K562 (cell line): ENCODE results near the gene CACNA1E. TPM values are rescaled to one million over a fixed set of nuclear protein-coding genes. Genes with fewer than 3 reads are reported as not detected.

ENCODE experiments used
- ATAC-seq: fragments of 200-7000 bp; cut with Tn5 transposase; 3 replicates; pipeline ENCODE4 v1.9.1; 2020; ENCODE audit warnings: moderate library complexity
- BruUV-seq: library from RNA; stranded (reverse); fragments of 400-500 nt; replicated peaks from 2 replicates; lab custom pipeline; 2021; lab: Mats Ljungman, UMichigan
- CTCF ChIA-PET: fragments of 300-600 bp; formaldehyde crosslinking; extraction: SDS; loops from one replicate; lab custom pipeline; 2021; ENCODE audit warnings: low intra/inter-chr PET ratio; lab: Yijun Ruan, JAX
- POLR2A ChIA-PET: fragments of 300-600, 350-650 bp; sonication (Branson Sonifier 250); formaldehyde crosslinking; extraction: SDS; loops from one replicate; lab custom pipeline; 2021; ENCODE audit warnings: antibody characterized with exemption, inconsistent platforms; lab: Yijun Ruan, JAX
- DNase-seq, 4 experiments: peaks; one replicate each; pipeline versions ENCODE4 v3.0.0 to v3.0.0-alpha.2; 2011 to 2018; ENCODE audit warnings: low spot score in 3 of 4, mixed read lengths in 3 of 4; ENCODE audit errors: extremely low read depth in 1 of 4
- FAIRE-seq: peaks from 2 replicates; lab custom pipeline; 2011; peaks lifted over from hg19 to GRCh38; lab: Jason Lieb, UNC
- H2AFZ ChIP-seq: 2 replicates; pipeline ENCODE4 v1.6.0; 2011; ENCODE audit warnings: low read depth, low read length, control low read depth, inconsistent platforms
- H3K27ac ChIP-seq: fragments of 200-600 bp; 3 replicates; pipeline ENCODE4 v1.8.0; 2011; ENCODE audit warnings: low read depth, mild to moderate bottlenecking, control low read depth, inconsistent platforms, low read length, moderate library complexity, mixed read lengths; ENCODE audit errors: extremely low read depth
- H3K27me3 ChIP-seq, 2 experiments: fragments of 300-600 bp in 1 of 2; 2 replicates in 1 of 2; 3 replicates in 1 of 2; pipeline versions ENCODE4 v1.6.0 to v1.8.0; 2011; ENCODE audit warnings: inconsistent platforms in 2 of 2, low read length in 2 of 2, mild to moderate bottlenecking in 1 of 2, mixed read lengths in 1 of 2, moderate library complexity in 1 of 2; ENCODE audit not compliant: control insufficient read depth in 2 of 2, insufficient read depth in 2 of 2
- H3K36me3 ChIP-seq: fragments of 300-600 bp; 3 replicates; pipeline ENCODE4 v1.8.0; 2011; ENCODE audit warnings: mild to moderate bottlenecking, low read length, inconsistent platforms; ENCODE audit not compliant: control insufficient read depth, insufficient read depth
- H3K4me1 ChIP-seq, 2 experiments: fragments of 200-600 bp in 1 of 2; replicated peaks in 1 of 2; 2 replicates in 1 of 2; 3 replicates in 1 of 2; pipeline versions ENCODE4 v1.5.1 to v1.8.0; 2011; ENCODE audit warnings: inconsistent platforms in 2 of 2, low read length in 2 of 2, mild to moderate bottlenecking in 1 of 2, mixed read lengths in 1 of 2, moderate library complexity in 1 of 2; ENCODE audit not compliant: control insufficient read depth in 2 of 2, insufficient read depth in 2 of 2
- H3K4me2 ChIP-seq: 2 replicates; pipeline ENCODE4 v1.6.1; 2011; ENCODE audit warnings: low read length, control low read depth, inconsistent platforms, mixed read lengths; ENCODE audit not compliant: insufficient read depth
- H3K4me3 ChIP-seq: fragments of 200-600 bp; sonication (generic), shearing (Covaris generic); 2 replicates; pipeline ENCODE4 v1.5.1; 2016; ENCODE audit warnings: control low read depth, inconsistent platforms
- H3K79me2 ChIP-seq: fragments of 200-600 bp; 3 replicates; pipeline ENCODE4 v1.8.0; 2011; ENCODE audit warnings: low read length, inconsistent platforms; ENCODE audit not compliant: control insufficient read depth, insufficient read depth
- H3K9ac ChIP-seq, 2 experiments: 2 replicates each; pipeline versions ENCODE4 v1.6.0 to v1.6.1; 2011; ENCODE audit warnings: low read depth in 2 of 2, low read length in 2 of 2, control low read depth in 1 of 2, inconsistent platforms in 1 of 2, mild to moderate bottlenecking in 1 of 2, mixed read lengths in 1 of 2; ENCODE audit not compliant: insufficient read depth in 1 of 2
- H3K9me1 ChIP-seq: one replicate; pipeline ENCODE4 v1.6.0; 2011; ENCODE audit warnings: inconsistent platforms, mild to moderate bottlenecking, low read length, moderate library complexity; ENCODE audit not compliant: control insufficient read depth, insufficient read depth
- H3K9me3 ChIP-seq: replicated peaks from 2 replicates; pipeline ENCODE4 v1.5.1; 2011; ENCODE audit warnings: low read depth, low read length, inconsistent platforms; ENCODE audit not compliant: control insufficient read depth, insufficient read depth
- H4K20me1 ChIP-seq: replicated peaks from 2 replicates; pipeline ENCODE4 v1.6.1; 2011; ENCODE audit warnings: low read length, inconsistent platforms, mixed read lengths; ENCODE audit not compliant: control insufficient read depth, insufficient read depth
- ADNP ChIP-seq: fragments of 200-800 bp; sonication (Bioruptor generic); IDR thresholded peaks from 2 replicates; pipeline ENCODE4 v1.6.1; 2016; ENCODE audit warnings: missing genetic modification characterization, missing compliant biosample characterization
- CBX3 ChIP-seq, 2 experiments: IDR thresholded peaks; 1 replicate in 1 of 2; 2 replicates in 1 of 2; pipeline ENCODE4 v1.6.1; 2012; ENCODE audit warnings: inconsistent platforms in 2 of 2, low read length in 2 of 2, borderline replicate concordance in 1 of 2, control low read depth in 1 of 2
- FOSL1 ChIP-seq: fragments of 200-800 bp; sonication (Bioruptor generic); conservative IDR thresholded peaks from 2 replicates; pipeline ENCODE4 v1.6.1; 2016; ENCODE audit warnings: missing genetic modification characterization, missing compliant biosample characterization
- GABPB2 ChIP-seq: fragments of 250-450 bp; sonication (Bioruptor Pico); conservative IDR thresholded peaks from 2 replicates; pipeline ENCODE4 v1.5.1; 2021; ENCODE audit warnings: mild to moderate bottlenecking
- PHF21A ChIP-seq: fragments of 450-650 bp; IDR thresholded peaks from 2 replicates; pipeline ENCODE4 v1.6.1; 2017; ENCODE audit warnings: low read depth, borderline replicate concordance
- PTRF ChIP-seq: fragments of 450-650 bp; IDR thresholded peaks from 2 replicates; pipeline ENCODE4 v1.6.1; 2016; ENCODE audit warnings: mild to moderate bottlenecking, missing genetic modification characterization, missing compliant biosample characterization
- SAP30 ChIP-seq: fragments of 200-600 bp; sonication (generic); IDR thresholded peaks from 2 replicates; pipeline ENCODE4 v1.6.1; 2012; ENCODE audit warnings: borderline replicate concordance, low read depth, mild to moderate bottlenecking, moderate library complexity, low read length, control low read depth, inconsistent platforms; ENCODE audit not compliant: insufficient read depth, poor library complexity, severe bottlenecking
- SUPT5H ChIP-seq: fragments of 450-650 bp; IDR thresholded peaks from 2 replicates; pipeline ENCODE4 v1.6.1; 2016
- ZBTB7A ChIP-seq: IDR thresholded peaks from 2 replicates; pipeline ENCODE4 v1.6.1; 2011; ENCODE audit warnings: low read depth, mild to moderate bottlenecking, low read length, moderate library complexity, borderline replicate concordance; ENCODE audit not compliant: control insufficient read depth
- ZFP1 ChIP-seq: fragments of 450-650 bp; formaldehyde crosslinking; IDR thresholded peaks from 2 replicates; pipeline ENCODE4 v1.4.0; 2020; ENCODE audit warnings: mild to moderate bottlenecking, mixed read lengths
- ZNF354B ChIP-seq: fragments of 250-450 bp; sonication (Bioruptor Pico); IDR thresholded peaks from 2 replicates; pipeline ENCODE4 v1.4.0; 2020
- ZNF584 ChIP-seq: fragments of 200-800 bp; sonication (Bioruptor generic); IDR thresholded peaks from 2 replicates; pipeline ENCODE4 v1.6.1; 2016; ENCODE audit warnings: low read depth, mild to moderate bottlenecking, missing genetic modification characterization, missing compliant biosample characterization
- WGBS: fragments of 100-300 bp; shearing (Covaris generic); methylation state at CpG from one replicate; pipeline ENCODE4 v1.1.6; 2016; ENCODE audit warnings: low coverage, mixed read lengths; ENCODE audit not compliant: insufficient coverage; ENCODE audit errors: missing lambda C conversion rate; 5-methylcytosine and 5-hydroxymethylcytosine counted together
- in situ Hi-C: fragments of 300-500 bp; cut with MboI; formaldehyde crosslinking; loops from 4 replicates; pipeline ENCODE4 v1.15.0; 2018; ENCODE audit warnings: inconsistent platforms, mixed read lengths
- intact Hi-C: fragments of 100-400 bp; cut with micrococcal nuclease; formaldehyde crosslinking; loops from 2 replicates; pipeline ENCODE4 v1.14.2; 2022
- polyA plus RNA-seq, 8 experiments: library from polyadenylated mRNA; depleted of rRNA in 4 of 8; stranded (reverse) in 5 of 8; unstranded in 3 of 8; fragments of >200 nt; fragmentation: Nextera tagmentation in 2 of 8; fragmentation: Illumina TruSeq in 1 of 8; extraction: Ambion mirVana in 2 of 8; extraction: Trizol in 1 of 8; gene quantifications; 2 replicates each; pipeline versions ENCODE4 v1.2.1 to v1.2.3, GENCODE V29; 2011 to 2014; ENCODE audit warnings: inconsistent platforms in 1 of 8, missing spikeins in 1 of 8
- total RNA-seq, 7 experiments: library from RNA; depleted of rRNA in 6 of 7; stranded (reverse); fragments of >200 nt in 6 of 7; fragmentation: Illumina TruSeq in 2 of 7; extraction: Trizol in 2 of 7; gene quantifications; 2 replicates each; pipeline versions ENCODE4 v1.2.1 to v1.2.3, GENCODE V29; 2011 to 2021; ENCODE audit warnings: low replicate concordance in 1 of 7
- TF ChIP-seq, protein P1 (sequence below): fragments of 450-650 bp; formaldehyde crosslinking; IDR thresholded peaks from 2 replicates; pipeline ENCODE4 v1.4.0; 2022; ENCODE audit warnings: mild to moderate bottlenecking, moderate library complexity

Gene CACNA1E
- total and polyA plus RNA-seq, 9 of the 15 experiments (the other 6 are each of a cell fraction or from before 2014, with no cell fraction given), result under 0.01 to 0.04 TPM; not detected in 7

DNA sequence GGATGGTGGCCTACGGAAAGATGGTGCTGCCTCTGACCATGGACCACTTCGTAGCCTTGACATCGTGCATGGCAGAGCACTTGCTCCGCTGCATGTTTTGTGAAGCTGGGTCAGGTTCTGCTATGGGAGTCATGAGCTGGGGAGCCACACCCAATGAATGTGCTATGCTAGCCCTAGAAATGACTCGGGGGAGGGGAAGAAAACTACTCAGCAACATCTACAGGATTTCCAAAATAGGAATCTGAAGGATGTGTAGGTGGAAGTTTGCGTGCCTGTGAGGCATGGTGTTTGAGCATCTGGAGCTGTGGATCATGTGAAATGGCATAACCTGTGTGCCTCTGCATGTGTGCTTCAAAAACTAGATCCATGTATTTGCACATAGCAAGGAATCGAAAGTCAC lies 247.3 kb downstream of the CACNA1E start (continued):
- TF ChIP-seq, protein P1, sequence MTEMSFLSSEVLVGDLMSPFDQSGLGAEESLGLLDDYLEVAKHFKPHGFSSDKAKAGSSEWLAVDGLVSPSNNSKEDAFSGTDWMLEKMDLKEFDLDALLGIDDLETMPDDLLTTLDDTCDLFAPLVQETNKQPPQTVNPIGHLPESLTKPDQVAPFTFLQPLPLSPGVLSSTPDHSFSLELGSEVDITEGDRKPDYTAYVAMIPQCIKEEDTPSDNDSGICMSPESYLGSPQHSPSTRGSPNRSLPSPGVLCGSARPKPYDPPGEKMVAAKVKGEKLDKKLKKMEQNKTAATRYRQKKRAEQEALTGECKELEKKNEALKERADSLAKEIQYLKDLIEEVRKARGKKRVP, result no peak
- no peak for TF ChIP-seq ZNF354B (CRISPR knock-in tag)
- TF ChIP-seq, all 486 proteins: peak for 0

DNA sequence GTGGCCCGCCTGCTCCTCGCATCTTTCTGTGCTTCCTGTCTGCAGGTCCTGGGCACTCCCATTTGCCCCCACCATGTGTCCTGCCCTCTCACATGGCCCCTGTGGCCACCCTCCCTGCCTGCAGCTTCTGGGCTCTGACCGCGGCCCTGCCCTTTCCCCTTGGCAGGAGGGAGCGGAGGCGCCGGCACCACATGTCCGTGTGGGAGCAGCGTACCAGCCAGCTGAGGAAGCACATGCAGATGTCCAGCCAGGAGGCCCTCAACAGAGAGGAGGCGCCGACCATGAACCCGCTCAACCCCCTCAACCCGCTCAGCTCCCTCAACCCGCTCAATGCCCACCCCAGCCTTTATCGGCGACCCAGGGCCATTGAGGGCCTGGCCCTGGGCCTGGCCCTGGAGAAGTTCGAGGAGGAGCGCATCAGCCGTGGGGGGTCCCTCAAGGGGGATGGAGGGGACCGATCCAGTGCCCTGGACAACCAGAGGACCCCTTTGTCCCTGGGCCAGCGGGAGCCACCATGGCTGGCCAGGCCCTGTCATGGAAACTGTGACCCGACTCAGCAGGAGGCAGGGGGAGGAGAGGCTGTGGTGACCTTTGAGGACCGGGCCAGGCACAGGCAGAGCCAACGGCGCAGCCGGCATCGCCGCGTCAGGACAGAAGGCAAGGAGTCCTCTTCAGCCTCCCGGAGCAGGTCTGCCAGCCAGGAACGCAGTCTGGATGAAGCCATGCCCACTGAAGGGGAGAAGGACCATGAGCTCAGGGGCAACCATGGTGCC lies 249.1 kb downstream of the CACNA1E start:
- Histone ChIP-seq H3K9me3 (no peaks in the 10 kb centered on the region), H3K4me1 (peaks cover 0 to 10% of the 10 kb centered on the region in 2 experiments; a peak in 1 of 5 replicates), H3K27me3 (peaks cover 0 to 52% of the 10 kb centered on the region in 2 experiments; a peak in 3 of 5 replicates), H3K36me3 (no peaks in the 10 kb centered on the region), H3K9ac (no peak overlapping the region), H3K4me3 (no peak overlapping the region), H2AFZ (no peak overlapping the region), H3K79me2 (no peaks in the 10 kb centered on the region), H3K9me1 (no peaks in the 10 kb centered on the region), H3K27ac (no peak overlapping the region)
- in situ Hi-C loops (no loop called here), intact Hi-C loops (no loop called here)
- FAIRE-seq, result no peak
- BruUV-seq, result no TSS peak
- POLR2A ChIA-PET, result interaction anchor here (2.4 kb wide), 1 partner anchor 9 kb away, joined by 6 read pairs; no protein-coding TSS in a partner anchor
- DNase-seq, result no peak
- ATAC-seq, result no peak
- under 1% methylated on average over 28 of the region's 31 CpGs for WGBS
- no peak for TF ChIP-seq FOSL1 (tag)
- no peak for TF ChIP-seq ZBTB7A
- no peak for TF ChIP-seq ADNP (tag)
- TF ChIP-seq ZNF584 (CRISPR knock-in tag), result no peak
- no peak for TF ChIP-seq SAP30
- TF ChIP-seq CBX3 (IDR thresholded peaks at IDR 0.05; ENCODE audit: borderline replicate concordance in 1 of 2, low read length in 2 of 2), result no peak
- TF ChIP-seq SUPT5H, result no peak
- TF ChIP-seq GABPB2, result no peak
- TF ChIP-seq PHF21A, result no peak
- no peak for TF ChIP-seq PTRF
- TF ChIP-seq ZFP1 (CRISPR knock-in tag), result no peak
- TF ChIP-seq, all 486 proteins: peak for 0
- CTCF ChIA-PET, result no interaction called here
- Histone ChIP-seq H3K4me2 (no peak overlapping the region), H4K20me1 (no peaks in the 10 kb centered on the region)
